B cell (primary cell): Measurements from ENCODE around the gene ITGB4.

Experiments
- EZH2 ChIP-seq: IDR thresholded peaks from 2 replicates; pipeline ENCODE4 v1.6.1; 2012; ENCODE audit warnings: borderline replicate concordance, low read depth, mild to moderate bottlenecking, moderate library complexity, low read length; ENCODE audit not compliant: insufficient read depth, poor library complexity, severe bottlenecking
- TF ChIP-seq, protein P1 (sequence below): fragments of 200-600 bp; IDR thresholded peaks from one replicate; pipeline ENCODE4 v1.8.0; 2022; ENCODE audit warnings: antibody characterized with exemption, mild to moderate bottlenecking

DNA sequence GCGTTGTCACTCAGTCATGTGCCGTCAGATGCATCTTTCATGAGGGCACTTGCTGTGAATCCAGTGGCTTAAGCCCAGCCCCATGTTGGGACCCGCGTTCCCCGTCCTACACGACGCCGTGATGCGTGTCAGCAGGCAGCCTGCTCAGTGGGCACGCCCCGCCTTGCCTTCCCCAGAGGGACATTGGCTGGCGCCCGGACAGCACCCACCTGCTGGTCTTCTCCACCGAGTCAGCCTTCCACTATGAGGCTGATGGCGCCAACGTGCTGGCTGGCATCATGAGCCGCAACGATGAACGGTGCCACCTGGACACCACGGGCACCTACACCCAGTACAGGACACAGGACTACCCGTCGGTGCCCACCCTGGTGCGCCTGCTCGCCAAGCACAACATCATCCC is 8.8 kb downstream of the ITGB4 start:
- TF ChIP-seq, protein P1, sequence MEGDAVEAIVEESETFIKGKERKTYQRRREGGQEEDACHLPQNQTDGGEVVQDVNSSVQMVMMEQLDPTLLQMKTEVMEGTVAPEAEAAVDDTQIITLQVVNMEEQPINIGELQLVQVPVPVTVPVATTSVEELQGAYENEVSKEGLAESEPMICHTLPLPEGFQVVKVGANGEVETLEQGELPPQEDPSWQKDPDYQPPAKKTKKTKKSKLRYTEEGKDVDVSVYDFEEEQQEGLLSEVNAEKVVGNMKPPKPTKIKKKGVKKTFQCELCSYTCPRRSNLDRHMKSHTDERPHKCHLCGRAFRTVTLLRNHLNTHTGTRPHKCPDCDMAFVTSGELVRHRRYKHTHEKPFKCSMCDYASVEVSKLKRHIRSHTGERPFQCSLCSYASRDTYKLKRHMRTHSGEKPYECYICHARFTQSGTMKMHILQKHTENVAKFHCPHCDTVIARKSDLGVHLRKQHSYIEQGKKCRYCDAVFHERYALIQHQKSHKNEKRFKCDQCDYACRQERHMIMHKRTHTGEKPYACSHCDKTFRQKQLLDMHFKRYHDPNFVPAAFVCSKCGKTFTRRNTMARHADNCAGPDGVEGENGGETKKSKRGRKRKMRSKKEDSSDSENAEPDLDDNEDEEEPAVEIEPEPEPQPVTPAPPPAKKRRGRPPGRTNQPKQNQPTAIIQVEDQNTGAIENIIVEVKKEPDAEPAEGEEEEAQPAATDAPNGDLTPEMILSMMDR: no peak
- no peak for TF ChIP-seq EZH2
